ENCODE results near the gene RIN3. TPM values are rescaled to one million over a fixed set of nuclear protein-coding genes. Genes with fewer than 3 reads are reported as not detected.
A peak's percentile ranks its signal among the peaks of the same experiment; 100 is the strongest.

RIN3 gene
- total and polyA plus RNA-seq, 10 of the 15 experiments (the other 5 are each of a cell fraction or from before 2014, with no cell fraction given), result 0.91 to 23.3 (median 6.3) TPM

DNA sequence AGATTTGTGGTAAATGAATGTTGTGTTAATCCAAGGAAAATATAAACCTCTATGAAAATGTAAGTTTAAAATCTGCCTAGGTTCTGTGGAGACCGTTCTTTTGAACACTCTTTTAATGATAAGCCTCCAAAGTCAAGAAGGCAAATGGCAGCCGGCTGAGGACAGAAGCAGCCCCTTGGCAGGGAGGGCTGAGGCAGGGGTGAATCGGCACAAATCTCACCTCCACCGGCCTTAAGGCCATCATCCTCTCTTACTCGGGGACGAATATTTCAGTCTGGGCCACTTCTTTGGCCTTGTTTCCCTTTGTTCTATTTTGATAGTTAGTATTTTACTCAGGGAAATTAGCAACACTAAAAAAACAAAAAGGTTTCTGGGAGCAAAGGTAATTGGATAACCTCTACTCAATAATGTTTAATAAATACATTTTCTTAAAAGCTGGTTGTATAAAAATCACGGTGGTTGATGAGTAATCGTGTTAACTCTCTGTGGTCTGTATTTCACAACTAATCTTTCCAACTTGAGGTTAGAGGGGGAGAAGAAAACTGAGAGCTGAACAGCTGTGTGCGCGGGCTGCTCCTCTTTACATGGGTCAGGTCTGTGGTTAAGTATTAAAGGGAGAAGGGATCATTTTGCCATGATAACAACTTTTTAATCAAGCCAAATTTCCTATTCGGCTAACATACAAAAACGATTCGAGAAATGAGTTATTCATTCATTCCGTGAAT, 216.2 kb downstream of the RIN3 start (continued):
- no peak for TF ChIP-seq ZNF207 (IDR thresholded peaks at IDR 0.05; ENCODE audit: borderline replicate concordance)
- TF ChIP-seq SMC3 (IDR thresholded peaks at IDR 0.05; ENCODE audit: borderline replicate concordance, low read length), result no peak
- no peak for TF ChIP-seq ZNF384 (IDR thresholded peaks at IDR 0.05; ENCODE audit: borderline replicate concordance, low read depth, low read length)
- no peak for TF ChIP-seq BACH1 (IDR thresholded peaks at IDR 0.05; ENCODE audit: borderline replicate concordance)
- peak; percentile 48; the same call in 1 of the 2 replicates for TF ChIP-seq JUNB (IDR thresholded peaks at IDR 0.05)
- TF ChIP-seq FOS (IDR thresholded peaks at IDR 0.05; ENCODE audit: borderline replicate concordance, extremely low read depth, insufficient read length), result no peak
- no peak for TF ChIP-seq ASH2L (IDR thresholded peaks at IDR 0.05; ENCODE audit: borderline replicate concordance, low read depth)
- no peak for TF ChIP-seq NR2C2 (IDR thresholded peaks at IDR 0.05; ENCODE audit: borderline replicate concordance, control insufficient read depth, insufficient read length, low read depth)
- TF ChIP-seq, protein P1, sequence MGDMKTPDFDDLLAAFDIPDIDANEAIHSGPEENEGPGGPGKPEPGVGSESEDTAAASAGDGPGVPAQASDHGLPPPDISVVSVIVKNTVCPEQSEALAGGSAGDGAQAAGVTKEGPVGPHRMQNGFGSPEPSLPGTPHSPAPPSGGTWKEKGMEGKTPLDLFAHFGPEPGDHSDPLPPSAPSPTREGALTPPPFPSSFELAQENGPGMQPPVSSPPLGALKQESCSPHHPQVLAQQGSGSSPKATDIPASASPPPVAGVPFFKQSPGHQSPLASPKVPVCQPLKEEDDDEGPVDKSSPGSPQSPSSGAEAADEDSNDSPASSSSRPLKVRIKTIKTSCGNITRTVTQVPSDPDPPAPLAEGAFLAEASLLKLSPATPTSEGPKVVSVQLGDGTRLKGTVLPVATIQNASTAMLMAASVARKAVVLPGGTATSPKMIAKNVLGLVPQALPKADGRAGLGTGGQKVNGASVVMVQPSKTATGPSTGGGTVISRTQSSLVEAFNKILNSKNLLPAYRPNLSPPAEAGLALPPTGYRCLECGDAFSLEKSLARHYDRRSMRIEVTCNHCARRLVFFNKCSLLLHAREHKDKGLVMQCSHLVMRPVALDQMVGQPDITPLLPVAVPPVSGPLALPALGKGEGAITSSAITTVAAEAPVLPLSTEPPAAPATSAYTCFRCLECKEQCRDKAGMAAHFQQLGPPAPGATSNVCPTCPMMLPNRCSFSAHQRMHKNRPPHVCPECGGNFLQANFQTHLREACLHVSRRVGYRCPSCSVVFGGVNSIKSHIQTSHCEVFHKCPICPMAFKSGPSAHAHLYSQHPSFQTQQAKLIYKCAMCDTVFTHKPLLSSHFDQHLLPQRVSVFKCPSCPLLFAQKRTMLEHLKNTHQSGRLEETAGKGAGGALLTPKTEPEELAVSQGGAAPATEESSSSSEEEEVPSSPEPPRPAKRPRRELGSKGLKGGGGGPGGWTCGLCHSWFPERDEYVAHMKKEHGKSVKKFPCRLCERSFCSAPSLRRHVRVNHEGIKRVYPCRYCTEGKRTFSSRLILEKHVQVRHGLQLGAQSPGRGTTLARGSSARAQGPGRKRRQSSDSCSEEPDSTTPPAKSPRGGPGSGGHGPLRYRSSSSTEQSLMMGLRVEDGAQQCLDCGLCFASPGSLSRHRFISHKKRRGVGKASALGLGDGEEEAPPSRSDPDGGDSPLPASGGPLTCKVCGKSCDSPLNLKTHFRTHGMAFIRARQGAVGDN (IDR thresholded peaks at IDR 0.05), result no peak
- 0 out of 2 replicates have a peak, but pooled peaks have one; percentile 28 for TF ChIP-seq PML (IDR thresholded peaks at IDR 0.05; ENCODE audit: low read length)
- TF ChIP-seq ZZZ3 (IDR thresholded peaks at IDR 0.05; ENCODE audit: control insufficient read depth, insufficient read length, low read depth), result no peak
- TF ChIP-seq SPI1 (IDR thresholded peaks at IDR 0.05; ENCODE audit: borderline replicate concordance, insufficient read depth, low read depth, low read length), result no peak
- TF ChIP-seq, protein P2, sequence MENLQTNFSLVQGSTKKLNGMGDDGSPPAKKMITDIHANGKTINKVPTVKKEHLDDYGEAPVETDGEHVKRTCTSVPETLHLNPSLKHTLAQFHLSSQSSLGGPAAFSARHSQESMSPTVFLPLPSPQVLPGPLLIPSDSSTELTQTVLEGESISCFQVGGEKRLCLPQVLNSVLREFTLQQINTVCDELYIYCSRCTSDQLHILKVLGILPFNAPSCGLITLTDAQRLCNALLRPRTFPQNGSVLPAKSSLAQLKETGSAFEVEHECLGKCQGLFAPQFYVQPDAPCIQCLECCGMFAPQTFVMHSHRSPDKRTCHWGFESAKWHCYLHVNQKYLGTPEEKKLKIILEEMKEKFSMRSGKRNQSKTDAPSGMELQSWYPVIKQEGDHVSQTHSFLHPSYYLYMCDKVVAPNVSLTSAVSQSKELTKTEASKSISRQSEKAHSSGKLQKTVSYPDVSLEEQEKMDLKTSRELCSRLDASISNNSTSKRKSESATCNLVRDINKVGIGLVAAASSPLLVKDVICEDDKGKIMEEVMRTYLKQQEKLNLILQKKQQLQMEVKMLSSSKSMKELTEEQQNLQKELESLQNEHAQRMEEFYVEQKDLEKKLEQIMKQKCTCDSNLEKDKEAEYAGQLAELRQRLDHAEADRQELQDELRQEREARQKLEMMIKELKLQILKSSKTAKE (IDR thresholded peaks at IDR 0.05; ENCODE audit: low read depth, poor library complexity, severe bottlenecking), result peak; percentile 78
- TF ChIP-seq, protein P3, sequence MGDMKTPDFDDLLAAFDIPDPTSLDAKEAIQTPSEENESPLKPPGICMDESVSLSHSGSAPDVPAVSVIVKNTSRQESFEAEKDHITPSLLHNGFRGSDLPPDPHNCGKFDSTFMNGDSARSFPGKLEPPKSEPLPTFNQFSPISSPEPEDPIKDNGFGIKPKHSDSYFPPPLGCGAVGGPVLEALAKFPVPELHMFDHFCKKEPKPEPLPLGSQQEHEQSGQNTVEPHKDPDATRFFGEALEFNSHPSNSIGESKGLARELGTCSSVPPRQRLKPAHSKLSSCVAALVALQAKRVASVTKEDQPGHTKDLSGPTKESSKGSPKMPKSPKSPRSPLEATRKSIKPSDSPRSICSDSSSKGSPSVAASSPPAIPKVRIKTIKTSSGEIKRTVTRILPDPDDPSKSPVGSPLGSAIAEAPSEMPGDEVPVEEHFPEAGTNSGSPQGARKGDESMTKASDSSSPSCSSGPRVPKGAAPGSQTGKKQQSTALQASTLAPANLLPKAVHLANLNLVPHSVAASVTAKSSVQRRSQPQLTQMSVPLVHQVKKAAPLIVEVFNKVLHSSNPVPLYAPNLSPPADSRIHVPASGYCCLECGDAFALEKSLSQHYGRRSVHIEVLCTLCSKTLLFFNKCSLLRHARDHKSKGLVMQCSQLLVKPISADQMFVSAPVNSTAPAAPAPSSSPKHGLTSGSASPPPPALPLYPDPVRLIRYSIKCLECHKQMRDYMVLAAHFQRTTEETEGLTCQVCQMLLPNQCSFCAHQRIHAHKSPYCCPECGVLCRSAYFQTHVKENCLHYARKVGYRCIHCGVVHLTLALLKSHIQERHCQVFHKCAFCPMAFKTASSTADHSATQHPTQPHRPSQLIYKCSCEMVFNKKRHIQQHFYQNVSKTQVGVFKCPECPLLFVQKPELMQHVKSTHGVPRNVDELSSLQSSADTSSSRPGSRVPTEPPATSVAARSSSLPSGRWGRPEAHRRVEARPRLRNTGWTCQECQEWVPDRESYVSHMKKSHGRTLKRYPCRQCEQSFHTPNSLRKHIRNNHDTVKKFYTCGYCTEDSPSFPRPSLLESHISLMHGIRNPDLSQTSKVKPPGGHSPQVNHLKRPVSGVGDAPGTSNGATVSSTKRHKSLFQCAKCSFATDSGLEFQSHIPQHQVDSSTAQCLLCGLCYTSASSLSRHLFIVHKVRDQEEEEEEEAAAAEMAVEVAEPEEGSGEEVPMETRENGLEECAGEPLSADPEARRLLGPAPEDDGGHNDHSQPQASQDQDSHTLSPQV (IDR thresholded peaks at IDR 0.05), result no peak
- TF ChIP-seq SP1 (IDR thresholded peaks at IDR 0.05; ENCODE audit: low read depth, low read length), result no peak
- TF ChIP-seq ZNF24 (IDR thresholded peaks at IDR 0.05), result no peak
- TF ChIP-seq, protein P4, sequence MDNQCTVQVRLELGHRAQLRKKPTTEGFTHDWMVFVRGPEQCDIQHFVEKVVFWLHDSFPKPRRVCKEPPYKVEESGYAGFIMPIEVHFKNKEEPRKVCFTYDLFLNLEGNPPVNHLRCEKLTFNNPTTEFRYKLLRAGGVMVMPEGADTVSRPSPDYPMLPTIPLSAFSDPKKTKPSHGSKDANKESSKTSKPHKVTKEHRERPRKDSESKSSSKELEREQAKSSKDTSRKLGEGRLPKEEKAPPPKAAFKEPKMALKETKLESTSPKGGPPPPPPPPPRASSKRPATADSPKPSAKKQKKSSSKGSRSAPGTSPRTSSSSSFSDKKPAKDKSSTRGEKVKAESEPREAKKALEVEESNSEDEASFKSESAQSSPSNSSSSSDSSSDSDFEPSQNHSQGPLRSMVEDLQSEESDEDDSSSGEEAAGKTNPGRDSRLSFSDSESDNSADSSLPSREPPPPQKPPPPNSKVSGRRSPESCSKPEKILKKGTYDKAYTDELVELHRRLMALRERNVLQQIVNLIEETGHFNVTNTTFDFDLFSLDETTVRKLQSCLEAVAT (IDR thresholded peaks at IDR 0.05), result peak; percentile 58
